ENCODE data around the gene LRRC27.
"Not testable (repeated sequence)": the region's sequence is repeated elsewhere in the genome, so short reads cannot be mapped to it uniquely, and the experiment has no call there.

Gene LRRC27

GRCh38 chr10:132337854-132338253 is 5.9 kb downstream of the LRRC27 start:
- not testable (repeated sequence) for DNase-seq (ENCODE audit: low read depth in 2 of 2)

- DNase-seq (ENCODE audit: low read depth in 2 of 2): no peak
Measured at GRCh38 chr10:132338876-132339275, 6.9 kb downstream of the LRRC27 start.

GRCh38 chr10:132339276-132339675 is 7.3 kb downstream of the LRRC27 start:
- DNase-seq (ENCODE audit: low read depth in 2 of 2): no peak

GRCh38 chr10:132341017-132341416 is 9.0 kb downstream of the LRRC27 start:
- no peak for DNase-seq (ENCODE audit: low read depth in 2 of 2)

GRCh38 chr10:132341781-132342180 is 9.8 kb downstream of the LRRC27 start:
- no peak for DNase-seq (ENCODE audit: low read depth in 2 of 2)

- no peak for DNase-seq (ENCODE audit: low read depth in 2 of 2)
Measured at GRCh38 chr10:132342553-132342952, 10.6 kb downstream of the LRRC27 start.

- no peak for DNase-seq (ENCODE audit: low read depth in 2 of 2)
Measured at GRCh38 chr10:132344386-132344785, 12.4 kb downstream of the LRRC27 start.

- no peak for DNase-seq (ENCODE audit: low read depth in 2 of 2)
Measured at GRCh38 chr10:132345345-132345744, 13.4 kb downstream of the LRRC27 start.

- no peak for DNase-seq (ENCODE audit: low read depth in 2 of 2)
Measured at GRCh38 chr10:132346806-132347205, 14.8 kb downstream of the LRRC27 start.

- no peak for DNase-seq (ENCODE audit: low read depth in 2 of 2)
Measured at GRCh38 chr10:132347211-132347930, 15.4 kb downstream of the LRRC27 start.

- DNase-seq (ENCODE audit: low read depth in 2 of 2): no peak
Measured at GRCh38 chr10:132347931-132348267, 15.9 kb downstream of the LRRC27 start.

- DNase-seq (ENCODE audit: low read depth in 2 of 2): no peak
Measured at GRCh38 chr10:132349766-132350165, 17.8 kb downstream of the LRRC27 start.

- DNase-seq (ENCODE audit: low read depth in 2 of 2): no peak
Measured at GRCh38 chr10:132350391-132350790, 18.4 kb downstream of the LRRC27 start.

GRCh38 chr10:132350946-132351345 is 19.0 kb downstream of the LRRC27 start:
- no peak for DNase-seq (ENCODE audit: low read depth in 2 of 2)

- DNase-seq (ENCODE audit: low read depth in 2 of 2): no peak
Measured at GRCh38 chr10:132351611-132352010, 19.6 kb downstream of the LRRC27 start.

GRCh38 chr10:132352462-132353308 is 20.7 kb downstream of the LRRC27 start:
- peak; percentile 53 to 73 for DNase-seq (ENCODE audit: low read depth in 2 of 2)

- DNase-seq (ENCODE audit: low read depth in 2 of 2): no peak
Measured at GRCh38 chr10:132353456-132354355, 21.7 kb downstream of the LRRC27 start.

GRCh38 chr10:132354356-132355094 is 22.5 kb downstream of the LRRC27 start:
- no peak for DNase-seq (ENCODE audit: low read depth in 2 of 2)

GRCh38 chr10:132355297-132355696 is 23.3 kb downstream of the LRRC27 start:
- DNase-seq (ENCODE audit: low read depth in 2 of 2): no peak

GRCh38 chr10:132355754-132356153 is 23.8 kb downstream of the LRRC27 start:
- DNase-seq (ENCODE audit: low read depth in 2 of 2): no peak

- no peak for DNase-seq (ENCODE audit: low read depth in 2 of 2)
Measured at GRCh38 chr10:132356621-132357195, 24.7 kb downstream of the LRRC27 start.
